Measurements from ENCODE around the gene CCDC149.

The CCDC149 gene

DNA sequence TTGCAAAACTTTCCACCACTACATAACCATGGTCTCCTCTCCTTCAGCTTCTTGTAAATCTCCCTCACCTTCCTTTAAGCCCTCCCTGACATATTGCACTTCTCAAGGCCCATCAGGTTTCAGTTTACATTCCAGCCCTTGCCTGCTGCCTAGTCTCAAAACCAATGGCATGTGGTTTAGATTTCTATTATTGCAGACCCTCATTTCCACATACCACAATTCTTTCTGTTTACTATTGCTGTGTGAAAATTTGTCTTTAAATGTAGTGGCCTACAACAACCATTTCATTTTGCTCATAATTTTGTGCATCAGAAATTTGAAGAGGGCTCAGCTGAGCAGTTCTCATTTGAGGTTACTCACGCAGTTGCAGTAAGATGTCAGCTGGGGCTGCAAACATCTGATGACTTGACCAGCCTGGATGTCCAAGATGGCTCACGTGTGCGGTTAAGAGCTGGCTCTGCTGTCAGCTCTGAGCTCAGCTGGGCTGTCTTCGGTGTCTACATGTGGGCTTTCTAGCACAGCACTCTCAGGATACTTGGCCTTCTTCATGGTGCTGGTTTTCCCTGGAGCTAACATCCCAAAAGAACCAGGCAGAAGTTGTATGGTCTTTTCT, 147.4 kb downstream of the CCDC149 start:
- Mint-ChIP-seq H3K36me3 (ENCODE audit: low read depth) (no peaks in the 10 kb centered on the region), H3K27me3 (no peaks in the 10 kb centered on the region), H3K4me3 (no peak overlapping the region), H3K4me1 (ENCODE audit: low read depth) (peaks cover 3% of the 10 kb centered on the region), H3K9me3 (peaks cover 8% of the 10 kb centered on the region), H3K27ac (no peak overlapping the region)

- H3K4me1 Mint-ChIP-seq (ENCODE audit: low read depth), result no peaks in the 10 kb centered on the region
Observed at GRCh38 chr4:24764345-24764744, 148.5 kb downstream of the CCDC149 start.

GRCh38 chr4:24763631-24764297, 149.1 kb downstream of the CCDC149 start:
- Mint-ChIP-seq H3K4me3 (no peak overlapping the region), H3K9me3 (peaks cover 17% of the 10 kb centered on the region), H3K27me3 (no peaks in the 10 kb centered on the region), H3K27ac (no peak overlapping the region), H3K4me1 (ENCODE audit: low read depth) (no peaks in the 10 kb centered on the region), H3K36me3 (ENCODE audit: low read depth) (no peaks in the 10 kb centered on the region)

More at GRCh38 chr4:24764345-24764744, 148.5 kb downstream of the CCDC149 start:
- no peaks in the 10 kb centered on the region for H3K36me3 Mint-ChIP-seq (ENCODE audit: low read depth)
- peaks cover 12% of the 10 kb centered on the region for H3K9me3 Mint-ChIP-seq
- no peak overlapping the region for H3K4me3 Mint-ChIP-seq
- no peaks in the 10 kb centered on the region for H3K27me3 Mint-ChIP-seq
- no peak overlapping the region for H3K27ac Mint-ChIP-seq
